CD4-positive, alpha-beta T cell (primary cell): ENCODE data around the gene ACOT8. TPM values are rescaled to one million over a fixed set of nuclear protein-coding genes. Genes with fewer than 3 reads are reported as not detected.

Experiments used
- ATAC-seq: fragments of 200-7000 bp; cut with Tn5 transposase; one replicate; pipeline ENCODE4 v1.10.0; 2022; ENCODE audit warnings: mild to moderate bottlenecking; ENCODE audit not compliant: poor library complexity
- CTCF ChIA-PET: fragments of 350-600 bp; sonication (Branson Sonifier 250); formaldehyde crosslinking; loops from one replicate; lab custom pipeline; 2021; ENCODE audit warnings: antibody characterized with exemption, inconsistent platforms; lab: Charles Lee
- POLR2A ChIA-PET: fragments of 350-600 bp; sonication (Branson Sonifier 250); formaldehyde crosslinking; loops from one replicate; lab custom pipeline; 2021; ENCODE audit warnings: antibody characterized with exemption, inconsistent platforms; lab: Charles Lee
- DNase-seq, 14 experiments: peaks; one replicate each; pipeline ENCODE4 v3.0.0-alpha.2; 2013 to 2020; ENCODE audit warnings: mixed read lengths in 2 of 14
- H3K27ac ChIP-seq, 2 donors: one replicate each; pipeline versions ENCODE4 v1.5.1 to v1.7.0; 2013; ENCODE audit warnings: low read length in 2 of 2, low read depth in 1 of 2, mild to moderate bottlenecking in 1 of 2
- H3K27me3 ChIP-seq, 2 experiments: 1 replicate in 1 of 2; 2 replicates in 1 of 2; pipeline versions ENCODE4 v1.6.1 to v1.7.0; 2013; ENCODE audit warnings: low read length in 2 of 2, control low read depth in 1 of 2, mild to moderate bottlenecking in 1 of 2, moderate library complexity in 1 of 2; ENCODE audit not compliant: insufficient read depth in 2 of 2, control insufficient read depth in 1 of 2
- H3K36me3 ChIP-seq: one replicate; pipeline ENCODE4 v1.6.1; 2013; ENCODE audit warnings: low read length, control low read depth; ENCODE audit not compliant: insufficient read depth
- H3K4me1 ChIP-seq: one replicate; pipeline ENCODE4 v1.6.1; 2013; ENCODE audit warnings: low read length, control low read depth; ENCODE audit not compliant: insufficient read depth
- H3K4me3 ChIP-seq: one replicate; pipeline ENCODE4 v1.5.1; 2013; ENCODE audit warnings: mild to moderate bottlenecking, low read length, moderate library complexity
- H3K9me3 ChIP-seq, 2 experiments: 1 replicate in 1 of 2; 2 replicates in 1 of 2; pipeline versions ENCODE4 v1.6.1 to v1.7.0; 2013; ENCODE audit warnings: low read length in 2 of 2, mild to moderate bottlenecking in 2 of 2, control low read depth in 1 of 2, moderate library complexity in 1 of 2; ENCODE audit not compliant: control insufficient read depth in 1 of 2, insufficient read depth in 1 of 2
- H3K27ac Mint-ChIP-seq: one replicate; pipeline ENCODE4 v1.8.0; 2020; ENCODE audit warnings: mixed read lengths
- H3K27me3 Mint-ChIP-seq: one replicate; pipeline ENCODE4 v1.8.0; 2021; ENCODE audit warnings: mixed read lengths
- H3K36me3 Mint-ChIP-seq: one replicate; pipeline ENCODE4 v1.8.0; 2021; ENCODE audit warnings: low read depth, mixed read lengths
- H3K4me1 Mint-ChIP-seq: one replicate; pipeline ENCODE4 v1.8.0; 2021; ENCODE audit warnings: low read depth, mixed read lengths
- H3K4me3 Mint-ChIP-seq: one replicate; pipeline ENCODE4 v1.8.0; 2020; ENCODE audit warnings: mild to moderate bottlenecking, mixed read lengths
- H3K9me3 Mint-ChIP-seq: one replicate; pipeline ENCODE4 v1.8.0; 2020; ENCODE audit warnings: mixed read lengths
- CTCF ChIP-seq: fragments of 200-600 bp; IDR thresholded peaks from one replicate; pipeline ENCODE4 v1.8.0; 2022; ENCODE audit warnings: antibody characterized with exemption, mild to moderate bottlenecking
- intact Hi-C, 2 experiments: fragments of 100-400 bp; cut with DNase I in 1 of 2; cut with micrococcal nuclease in 1 of 2; formaldehyde crosslinking; loops; one replicate each; pipeline versions ENCODE4 v1.15.1 to v1.9.0; 2023 to 2025; cut with DNase I, micrococcal nuclease
- polyA plus RNA-seq, 2 donors: library from polyadenylated mRNA; unstranded; fragments of 120-200 nt; gene quantifications; one replicate each; pipeline ENCODE4 v1.2.1, GENCODE V29; 2013
- total RNA-seq, 174 experiments: library from RNA in 2 of 174; stranded (reverse) in 2 of 174; gene quantifications; one replicate each; pipeline ENCODE4 v1.2.3 and lab custom pipeline; 2021 to 2026

Gene ACOT8
- total RNA-seq (10 to 100 TPM; 19.1 to 19.9 TPM), total RNA-seq (lab: John Stamatoyannopoulos, UW) (4.5 to 42.1 (median 22.0) reads per million in 172 experiments)
- 21.1 TPM for polyA plus RNA-seq (2013, experiment 1 of 2)
- 20.6 TPM for polyA plus RNA-seq (2013, experiment 2 of 2)

GRCh38 chr20:45857114-45857881 lies at the start of gene ACOT8, which contains the start of gene ZSWIM3:
ACOT8 (minus strand) TSS chr20:45857392; CDS start chr20:45857315, 77 bp downstream.
ZSWIM3 (plus strand) TSS chr20:45857614; CDS start chr20:45857826, 212 bp downstream.
- Histone ChIP-seq H3K27ac (peak within 1 kb of the TSS; percentile 88 to 94), H3K4me1 (peaks cover 40% of the 10 kb centered on the region), H3K36me3 (peaks cover 22% of the 10 kb centered on the region), H3K27me3 (no peaks in the 10 kb centered on the region), H3K4me3 (peak within 1 kb of the TSS; percentile 100), H3K9me3 (no peaks in the 10 kb centered on the region)
- Mint-ChIP-seq H3K27me3 (no peaks in the 10 kb centered on the region), H3K4me1 (peaks cover 52% of the 10 kb centered on the region), H3K27ac (peak within 1 kb of the TSS; percentile 98), H3K36me3 (peaks cover 41% of the 10 kb centered on the region), H3K9me3 (no peaks in the 10 kb centered on the region), H3K4me3 (peak within 1 kb of the TSS; percentile 96)
- DNase-seq (peak; percentile 80 to 100 (median 90)), ATAC-seq (peak; percentile 98)
- intact Hi-C loops, result loop anchor here (1.0 to 5.0 kb wide), 9 partner anchors 24 to 485 kb away; partner anchors contain the start of genes CTSA (in 2 of the 2), NEURL2 (in 2 of the 2), UBE2C (in 2 of the 2) and ZSWIM1 (in 2 of the 2)
- ChIA-PET POLR2A (interaction anchor here (0.7 to 4.4 kb wide), 12 partner anchors 17 to 130 kb away, joined by 3 to 39 read pairs (median 6); partner anchors contain the start of genes CTSA, NEURL2, PCIF1 and SNX21), CTCF (no interaction called here)
- TF ChIP-seq CTCF, result no peak

- peaks cover 2% of the 10 kb centered on the region for H3K4me1 Mint-ChIP-seq
- POLR2A ChIA-PET, result interaction anchor here (2.1 kb wide), 1 partner anchor 29 kb away, joined by 10 read pairs; the partner anchor contains the start of gene PCIF1
- TF ChIP-seq CTCF, result no peak
- intact Hi-C loops, result no loop called here
- no peaks in the 10 kb centered on the region for H3K9me3 ChIP-seq
- no peak for DNase-seq
- no peaks in the 10 kb centered on the region for H3K27me3 ChIP-seq
- no peaks in the 10 kb centered on the region for H3K27me3 Mint-ChIP-seq
- CTCF ChIA-PET, result no interaction called here
- peaks cover 3% of the 10 kb centered on the region for H3K4me1 ChIP-seq
- H3K4me3 ChIP-seq, result no peak overlapping the region
- no peaks in the 10 kb centered on the region for H3K9me3 Mint-ChIP-seq
- no peaks in the 10 kb centered on the region for H3K36me3 Mint-ChIP-seq
- H3K27ac Mint-ChIP-seq, result no peak overlapping the region
- no peak overlapping the region for H3K27ac ChIP-seq
- ATAC-seq, result no peak
- H3K36me3 ChIP-seq, result no peaks in the 10 kb centered on the region
- no peak overlapping the region for H3K4me3 Mint-ChIP-seq
Measured at GRCh38 chr20:45905505-45906079, 48.4 kb upstream of the ACOT8 start.
